DOHH2 (cell line): ENCODE data around the gene CNTNAP5.

Experiments used
- H3F3A ChIP-seq: fragments of 200-600 bp; sonication (generic), shearing (Covaris generic); 2 replicates; pipeline ENCODE4 v1.6.0; 2016; ENCODE audit warnings: antibody characterized with exemption, mild to moderate bottlenecking; ENCODE audit not compliant: control insufficient read depth, insufficient read depth
- H3K27ac ChIP-seq: fragments of 200-600 bp; sonication (generic); 2 replicates; pipeline ENCODE4 v1.5.1; 2014; ENCODE audit warnings: low read depth, mild to moderate bottlenecking, low read length, moderate library complexity
- H3K27me3 ChIP-seq: fragments of 200-600 bp; sonication (generic); 2 replicates; pipeline ENCODE4 v1.6.1; 2014; ENCODE audit warnings: mild to moderate bottlenecking, low read length, mixed read lengths; ENCODE audit not compliant: control insufficient read depth
- H3K36me3 ChIP-seq: fragments of 200-600 bp; sonication (generic); 2 replicates; pipeline ENCODE4 v1.6.1; 2014; ENCODE audit warnings: mild to moderate bottlenecking, low read length, moderate library complexity, mixed read lengths; ENCODE audit not compliant: control insufficient read depth
- H3K4me1 ChIP-seq: fragments of 200-600 bp; sonication (generic); 2 replicates; pipeline ENCODE4 v1.6.1; 2014; ENCODE audit warnings: mild to moderate bottlenecking, low read length, mixed read lengths; ENCODE audit not compliant: control insufficient read depth
- H3K4me2 ChIP-seq: fragments of 200-600 bp; sonication (generic); 2 replicates; pipeline ENCODE4 v1.6.0; 2014; ENCODE audit warnings: mild to moderate bottlenecking, low read length, moderate library complexity
- H3K4me3 ChIP-seq: fragments of 200-600 bp; sonication (generic); 2 replicates; pipeline ENCODE4 v1.5.1; 2014; ENCODE audit warnings: mild to moderate bottlenecking, low read length, mixed read lengths
- H3K79me2 ChIP-seq: fragments of 200-600 bp; sonication (generic); 2 replicates; pipeline ENCODE4 v1.6.1; 2014; ENCODE audit warnings: mild to moderate bottlenecking, low read length, mixed read lengths; ENCODE audit not compliant: control insufficient read depth
- H3K9me2 ChIP-seq: fragments of 200-600 bp; sonication (generic); replicated peaks from 2 replicates; pipeline ENCODE4 v1.6.1; 2014; ENCODE audit warnings: mild to moderate bottlenecking, low read length, mixed read lengths; ENCODE audit not compliant: control insufficient read depth
- H3K9me3 ChIP-seq: fragments of 200-600 bp; sonication (generic); 2 replicates; pipeline ENCODE4 v1.6.1; 2014; ENCODE audit warnings: antibody characterized with exemption, low read length, mixed read lengths; ENCODE audit not compliant: control insufficient read depth, insufficient read depth
- H4K20me1 ChIP-seq: fragments of 200-600 bp; sonication (generic); 2 replicates; pipeline ENCODE4 v1.6.0; 2014; ENCODE audit warnings: low read depth, mild to moderate bottlenecking, antibody characterized with exemption, low read length, moderate library complexity; ENCODE audit not compliant: control insufficient read depth, insufficient read depth
- EZH2phosphoT487 ChIP-seq: fragments of 200-600 bp; sonication (generic); IDR thresholded peaks from 2 replicates; pipeline ENCODE4 v1.6.1; 2017; ENCODE audit warnings: borderline replicate concordance, mild to moderate bottlenecking, antibody characterized with exemption, low read length, moderate library complexity, mixed read lengths
- TF ChIP-seq, protein P1 (sequence below): fragments of 200-600 bp; sonication (generic); IDR thresholded peaks from one replicate; pipeline ENCODE4 v1.5.1; 2014; ENCODE audit warnings: antibody characterized with exemption, mild to moderate bottlenecking, low read depth, low read length; ENCODE audit not compliant: poor library complexity, severe bottlenecking

Gene CNTNAP5

DNA sequence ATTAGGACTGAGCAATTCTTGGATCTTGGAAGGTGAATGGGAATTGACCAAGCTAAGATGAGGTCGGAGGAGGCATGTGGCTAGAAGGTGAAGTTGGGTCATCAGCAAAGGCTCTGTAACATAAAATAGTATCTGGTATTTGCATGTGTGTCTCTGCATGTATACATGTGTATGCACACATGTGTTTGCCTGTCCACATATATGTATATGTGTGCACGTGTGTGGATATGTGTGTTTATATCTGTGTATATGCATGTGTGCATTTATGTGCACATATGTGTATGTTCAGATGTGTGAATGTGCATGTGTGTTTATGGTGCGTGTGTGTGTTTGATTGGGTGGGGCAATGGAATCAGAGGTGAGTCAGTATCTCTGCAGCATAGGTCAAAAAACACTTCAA, 664.3 kb downstream of the CNTNAP5 start:
- no peak for TF ChIP-seq EZH2phosphoT487
- TF ChIP-seq, protein P1, sequence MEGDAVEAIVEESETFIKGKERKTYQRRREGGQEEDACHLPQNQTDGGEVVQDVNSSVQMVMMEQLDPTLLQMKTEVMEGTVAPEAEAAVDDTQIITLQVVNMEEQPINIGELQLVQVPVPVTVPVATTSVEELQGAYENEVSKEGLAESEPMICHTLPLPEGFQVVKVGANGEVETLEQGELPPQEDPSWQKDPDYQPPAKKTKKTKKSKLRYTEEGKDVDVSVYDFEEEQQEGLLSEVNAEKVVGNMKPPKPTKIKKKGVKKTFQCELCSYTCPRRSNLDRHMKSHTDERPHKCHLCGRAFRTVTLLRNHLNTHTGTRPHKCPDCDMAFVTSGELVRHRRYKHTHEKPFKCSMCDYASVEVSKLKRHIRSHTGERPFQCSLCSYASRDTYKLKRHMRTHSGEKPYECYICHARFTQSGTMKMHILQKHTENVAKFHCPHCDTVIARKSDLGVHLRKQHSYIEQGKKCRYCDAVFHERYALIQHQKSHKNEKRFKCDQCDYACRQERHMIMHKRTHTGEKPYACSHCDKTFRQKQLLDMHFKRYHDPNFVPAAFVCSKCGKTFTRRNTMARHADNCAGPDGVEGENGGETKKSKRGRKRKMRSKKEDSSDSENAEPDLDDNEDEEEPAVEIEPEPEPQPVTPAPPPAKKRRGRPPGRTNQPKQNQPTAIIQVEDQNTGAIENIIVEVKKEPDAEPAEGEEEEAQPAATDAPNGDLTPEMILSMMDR, result no peak
- Histone ChIP-seq H3K9me2 (no peaks in the 10 kb centered on the region), H3K79me2 (no peaks in the 10 kb centered on the region), H3K4me1 (no peaks in the 10 kb centered on the region), H3K4me2 (no peak overlapping the region), H3K27ac (no peak overlapping the region), H3K9me3 (no peaks in the 10 kb centered on the region), H3F3A (no peaks in the 10 kb centered on the region), H3K4me3 (no peak overlapping the region), H3K27me3 (no peaks in the 10 kb centered on the region), H3K36me3 (no peaks in the 10 kb centered on the region), H4K20me1 (no peaks in the 10 kb centered on the region)

DNA sequence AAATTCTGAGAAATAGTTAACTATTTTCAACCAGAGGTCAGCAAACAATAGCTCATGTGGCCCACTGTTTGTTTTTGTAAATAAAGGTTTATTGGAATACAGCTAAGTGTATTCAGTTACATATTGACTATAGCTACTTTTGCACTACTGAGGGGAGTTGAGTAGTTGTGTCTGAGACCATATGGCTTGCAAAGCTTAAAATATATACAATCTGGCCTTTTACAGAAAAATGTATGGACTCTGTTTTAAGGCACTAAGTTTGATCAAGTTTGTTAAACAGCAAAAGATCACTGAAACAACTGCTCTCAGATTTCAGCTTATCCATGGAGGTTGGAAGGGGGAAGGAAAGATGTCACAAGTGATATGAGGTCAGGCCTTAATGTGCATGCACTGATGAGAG, 667.1 kb downstream of the CNTNAP5 start:
- no peaks in the 10 kb centered on the region for H3K36me3 ChIP-seq
- H3K4me2 ChIP-seq, result no peak overlapping the region
- no peaks in the 10 kb centered on the region for H3K9me2 ChIP-seq
- H3K27ac ChIP-seq, result no peak overlapping the region
- H4K20me1 ChIP-seq, result no peaks in the 10 kb centered on the region
- H3K9me3 ChIP-seq, result no peaks in the 10 kb centered on the region
- no peaks in the 10 kb centered on the region for H3K27me3 ChIP-seq
- no peaks in the 10 kb centered on the region for H3K79me2 ChIP-seq
- H3K4me3 ChIP-seq, result no peak overlapping the region
- H3K4me1 ChIP-seq, result no peaks in the 10 kb centered on the region
- TF ChIP-seq EZH2phosphoT487, result no peak
- TF ChIP-seq, protein P1, result no peak
- no peaks in the 10 kb centered on the region for H3F3A ChIP-seq

DNA sequence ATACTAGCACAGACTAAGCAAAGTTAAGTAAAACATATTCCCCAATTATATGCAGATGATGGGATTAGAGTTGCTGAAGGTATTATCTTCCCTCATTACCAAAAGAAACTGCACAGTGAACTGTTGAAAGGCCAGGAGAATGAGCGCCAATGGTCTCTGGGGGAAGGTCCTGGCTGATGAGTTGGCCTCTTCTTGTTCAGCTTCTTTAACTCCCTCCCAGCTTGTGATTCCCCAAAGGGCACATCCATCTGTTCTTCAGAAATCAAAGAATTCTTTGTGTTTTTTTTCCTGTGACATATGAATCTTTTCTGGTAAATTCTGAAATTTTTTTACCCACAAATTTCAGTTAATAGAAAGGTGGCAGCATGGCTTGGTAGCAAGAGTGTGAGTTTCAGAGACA, 667.6 kb downstream of the CNTNAP5 start:
- H3K79me2 ChIP-seq, result no peaks in the 10 kb centered on the region
- no peaks in the 10 kb centered on the region for H3K9me3 ChIP-seq
- no peaks in the 10 kb centered on the region for H3K4me1 ChIP-seq
- no peak overlapping the region for H3K27ac ChIP-seq
- no peaks in the 10 kb centered on the region for H4K20me1 ChIP-seq
- H3K4me3 ChIP-seq, result no peak overlapping the region
- no peaks in the 10 kb centered on the region for H3K36me3 ChIP-seq
- H3K27me3 ChIP-seq, result no peaks in the 10 kb centered on the region
- no peaks in the 10 kb centered on the region for H3F3A ChIP-seq
- TF ChIP-seq, protein P1, result no peak
- TF ChIP-seq EZH2phosphoT487, result no peak
- H3K9me2 ChIP-seq, result no peaks in the 10 kb centered on the region
- no peak overlapping the region for H3K4me2 ChIP-seq

DNA sequence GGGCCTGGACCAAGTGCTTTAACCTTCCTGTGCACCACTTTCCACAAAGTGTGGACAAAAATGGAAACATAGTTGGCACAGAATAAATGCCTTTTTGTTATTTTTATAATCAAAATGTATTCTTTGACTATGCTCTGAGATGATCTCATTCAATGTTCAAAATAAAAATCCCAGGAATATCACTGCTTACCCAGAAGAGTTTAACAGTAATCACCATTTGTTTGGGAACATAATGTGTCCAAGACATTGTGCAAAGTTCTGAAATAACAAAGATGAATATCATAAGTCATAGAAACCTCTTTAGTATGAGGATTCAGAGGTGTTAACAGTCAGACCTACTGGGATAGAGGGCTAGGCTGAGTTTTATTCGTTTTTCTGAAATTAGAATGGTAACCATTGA, 668.1 kb downstream of the CNTNAP5 start:
- H3K9me2 ChIP-seq, result no peaks in the 10 kb centered on the region

More for the DNA sequence above, 668.1 kb downstream of the CNTNAP5 start:
- no peaks in the 10 kb centered on the region for H3K4me1 ChIP-seq
- no peak overlapping the region for H3K27ac ChIP-seq
- no peaks in the 10 kb centered on the region for H3K9me3 ChIP-seq
- no peaks in the 10 kb centered on the region for H3K27me3 ChIP-seq
- H3K36me3 ChIP-seq, result no peaks in the 10 kb centered on the region
- no peaks in the 10 kb centered on the region for H3K79me2 ChIP-seq
- no peak overlapping the region for H3K4me3 ChIP-seq
- no peak overlapping the region for H3K4me2 ChIP-seq
- H4K20me1 ChIP-seq, result no peaks in the 10 kb centered on the region
- TF ChIP-seq, protein P1, result no peak
- TF ChIP-seq EZH2phosphoT487, result no peak
- H3F3A ChIP-seq, result no peaks in the 10 kb centered on the region
